Measurements from ENCODE around the gene PYROXD2. TPM values are rescaled to one million over a fixed set of nuclear protein-coding genes. Genes with fewer than 3 reads are reported as not detected.

PYROXD2 gene
- total and polyA plus RNA-seq, 2 of the 13 experiments (the other 11 are each of a cell fraction or from before 2014, with no cell fraction given) = 2.0 to 6.2 TPM

- no peak for TF ChIP-seq ZNF841 (CRISPR knock-in tag; IDR thresholded peaks at IDR 0.05; ENCODE audit: borderline replicate concordance)
- TF ChIP-seq MNT (IDR thresholded peaks at IDR 0.05) = peak; percentile 69
- no peak for TF ChIP-seq KLF11 (CRISPR knock-in tag; IDR thresholded peaks at IDR 0.05)
- peak; percentile 53; the same call in 1 of the 2 replicates for TF ChIP-seq ZNF263 (CRISPR knock-in tag; IDR thresholded peaks at IDR 0.05)
- peak; percentile 81 for TF ChIP-seq ZFY (CRISPR knock-in tag; IDR thresholded peaks at IDR 0.05)
- TF ChIP-seq RORA (CRISPR knock-in tag; IDR thresholded peaks at IDR 0.05) = no peak
- peak; percentile 10; the same call in 1 of the 2 replicates for TF ChIP-seq NR0B2 (CRISPR knock-in tag; IDR thresholded peaks at IDR 0.05)
- TF ChIP-seq ARID5B (CRISPR knock-in tag; IDR thresholded peaks at IDR 0.05) = peak; percentile 43
- TF ChIP-seq PHF8 (CRISPR knock-in tag; IDR thresholded peaks at IDR 0.05) = peak; percentile 93
- TF ChIP-seq SYNCRIP (IDR thresholded peaks at IDR 0.05; ENCODE audit: insufficient read depth, low read depth, low read length) = no peak
- 0 out of 2 replicates have a peak, but pooled peaks have one; percentile 12 for TF ChIP-seq ZNF280B (CRISPR knock-in tag; IDR thresholded peaks at IDR 0.05; ENCODE audit: borderline replicate concordance)
- TF ChIP-seq ZEB1 (IDR thresholded peaks at IDR 0.05; ENCODE audit: insufficient replicate concordance, low read depth) = no peak
- TF ChIP-seq TBP (CRISPR knock-in tag; IDR thresholded peaks at IDR 0.05) = no peak
- TF ChIP-seq ZSCAN12 (CRISPR knock-in tag; IDR thresholded peaks at IDR 0.05) = 0 out of 2 replicates have a peak, but pooled peaks have one; percentile 54
- TF ChIP-seq ARNT2 (CRISPR knock-in tag; IDR thresholded peaks at IDR 0.05; ENCODE audit: low read depth) = no peak
- TF ChIP-seq ZC3H13 (CRISPR knock-in tag; IDR thresholded peaks at IDR 0.05) = no peak
- peak; percentile 53; the same call in 1 of the 2 replicates for TF ChIP-seq ZBTB7A (CRISPR knock-in tag; IDR thresholded peaks at IDR 0.05)
- TF ChIP-seq ZNF101 (CRISPR knock-in tag; IDR thresholded peaks at IDR 0.05; ENCODE audit: borderline replicate concordance, low read depth) = no peak
- no peak for TF ChIP-seq EEA1 (CRISPR knock-in tag; IDR thresholded peaks at IDR 0.05; ENCODE audit: borderline replicate concordance)
- TF ChIP-seq JUNB (CRISPR knock-in tag; IDR thresholded peaks at IDR 0.05; ENCODE audit: borderline replicate concordance) = no peak
These were observed 31.8 kb upstream of the PYROXD2 start, which contains the start of gene HPS1 (continued) for GRCh38 chr10:98446661-98447221.
